ENCODE results near the gene TBC1D1.
"Not testable (repeated sequence)": the region's sequence is repeated elsewhere in the genome, so short reads cannot be mapped to it uniquely, and the experiment has no call there.

TBC1D1 gene

DNA sequence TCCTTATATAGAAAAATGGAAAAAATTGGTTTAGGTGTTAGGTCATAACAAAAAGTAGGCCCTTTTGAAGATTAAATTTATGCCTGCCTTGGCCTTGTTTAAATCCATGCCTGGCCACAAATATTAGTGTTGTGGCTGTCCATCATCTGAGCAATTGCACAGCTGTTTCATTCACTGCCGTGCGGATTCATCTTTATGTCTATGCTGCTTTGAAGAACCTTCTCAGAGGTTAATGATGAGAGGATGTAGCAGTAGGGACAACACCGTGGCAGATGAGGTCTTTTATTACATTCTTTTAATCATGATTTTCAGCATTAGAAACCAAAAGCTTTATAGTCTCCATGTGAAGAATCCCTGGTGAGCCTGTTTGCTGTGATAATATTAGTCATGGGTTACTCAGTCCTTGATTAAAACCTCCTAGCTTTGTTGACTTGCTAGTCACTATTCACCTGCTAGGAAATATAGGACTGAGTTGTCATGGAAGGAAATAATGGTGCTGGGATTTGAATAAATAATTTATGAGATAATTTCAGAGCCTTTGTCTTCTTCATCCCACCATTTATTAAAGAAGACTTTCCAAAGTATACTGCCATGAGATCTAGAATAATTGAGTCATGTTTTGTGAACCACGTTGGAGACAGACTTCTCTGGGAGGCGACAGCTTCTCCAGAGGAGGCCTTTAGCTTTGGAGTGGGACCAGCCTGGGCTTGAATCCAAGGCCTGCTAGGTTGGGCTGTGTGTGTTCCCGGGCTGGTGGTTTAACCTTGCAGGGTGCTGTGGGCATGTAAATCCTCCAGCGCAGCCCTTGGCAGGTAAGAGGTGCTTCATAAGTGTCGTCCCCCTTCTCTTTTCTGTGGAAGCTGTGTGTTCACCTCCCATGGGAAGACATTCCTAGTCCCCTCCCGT lies 122.8 kb downstream of the TBC1D1 start:
- no peak for DNase-seq (ENCODE audit: low read depth, low spot score)

GRCh38 chr4:38014421-38014852 lies 123.6 kb downstream of the TBC1D1 start:
- no peak for DNase-seq (ENCODE audit: low read depth, low spot score)

- no peak for DNase-seq (ENCODE audit: low read depth, low spot score)
Observed at GRCh38 chr4:38015886-38016515, 125.1 kb downstream of the TBC1D1 start.

DNA sequence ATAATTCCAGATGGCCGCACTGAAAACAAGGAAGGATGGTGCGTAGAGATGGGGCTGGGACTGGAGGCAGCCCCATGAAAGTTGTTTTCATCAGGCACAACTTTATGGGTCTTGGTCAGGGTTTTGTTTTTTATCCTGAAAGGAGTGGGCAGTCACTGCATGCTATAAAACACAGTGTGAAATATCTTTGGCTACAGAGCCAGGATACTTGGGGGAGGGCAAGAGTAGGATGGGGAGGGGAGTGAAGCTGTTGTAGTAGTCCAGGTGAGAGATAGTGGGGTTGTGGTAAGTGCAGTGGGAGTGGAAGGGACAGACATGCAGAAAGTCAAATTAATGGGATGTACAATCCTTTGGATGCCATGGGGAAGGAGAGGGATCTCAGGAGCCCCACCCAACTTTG lies 125.8 kb downstream of the TBC1D1 start:
- DNase-seq (ENCODE audit: low read depth, low spot score), result no peak

GRCh38 chr4:38017609-38018008 lies 126.7 kb downstream of the TBC1D1 start:
- no peak for DNase-seq (ENCODE audit: low read depth, low spot score)

- DNase-seq (ENCODE audit: low read depth, low spot score), result no peak
Observed at GRCh38 chr4:38020386-38020785, 129.5 kb downstream of the TBC1D1 start.

GRCh38 chr4:38020961-38021360 lies 130.1 kb downstream of the TBC1D1 start:
- DNase-seq (ENCODE audit: low read depth, low spot score), result not testable (repeated sequence)

DNA sequence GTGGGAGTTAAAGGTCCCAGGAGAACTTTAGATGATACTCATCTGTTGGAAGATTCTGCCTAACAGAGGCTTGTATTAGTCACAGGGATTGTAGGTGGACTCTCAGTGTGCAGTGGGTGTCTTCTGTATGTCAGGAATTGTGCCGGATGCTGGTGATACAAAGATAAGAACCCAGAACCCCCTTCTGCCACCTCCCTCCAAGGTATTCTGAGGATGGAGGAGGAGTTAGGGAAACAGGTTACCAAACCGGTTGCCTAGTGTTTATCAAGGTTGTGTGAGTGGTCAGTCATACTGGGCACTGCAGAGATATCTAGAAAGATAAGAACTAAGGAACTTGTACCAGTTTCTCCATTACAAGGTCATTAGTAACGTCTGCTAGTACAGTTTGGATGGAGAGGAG lies 130.9 kb downstream of the TBC1D1 start:
- DNase-seq (ENCODE audit: low read depth, low spot score), result no peak

- no peak for DNase-seq (ENCODE audit: low read depth, low spot score)
Observed at GRCh38 chr4:38023347-38024205, 132.7 kb downstream of the TBC1D1 start.

DNA sequence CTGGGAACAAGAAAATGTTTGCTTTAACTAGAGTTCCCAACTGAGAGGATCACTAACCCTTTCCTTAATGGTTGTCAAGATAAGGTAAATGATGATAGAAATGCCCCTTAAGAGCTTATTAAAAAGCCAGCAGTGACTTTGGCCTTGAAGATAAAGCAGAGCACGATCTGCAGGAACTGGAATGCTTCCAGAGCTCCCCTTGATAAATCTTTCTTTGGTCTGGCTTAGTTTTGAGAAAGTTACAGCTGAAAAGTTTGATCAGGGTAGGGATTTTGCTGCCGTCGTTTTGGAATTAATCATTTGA lies 133.3 kb downstream of the TBC1D1 start:
- DNase-seq (ENCODE audit: low read depth, low spot score), result no peak

DNA sequence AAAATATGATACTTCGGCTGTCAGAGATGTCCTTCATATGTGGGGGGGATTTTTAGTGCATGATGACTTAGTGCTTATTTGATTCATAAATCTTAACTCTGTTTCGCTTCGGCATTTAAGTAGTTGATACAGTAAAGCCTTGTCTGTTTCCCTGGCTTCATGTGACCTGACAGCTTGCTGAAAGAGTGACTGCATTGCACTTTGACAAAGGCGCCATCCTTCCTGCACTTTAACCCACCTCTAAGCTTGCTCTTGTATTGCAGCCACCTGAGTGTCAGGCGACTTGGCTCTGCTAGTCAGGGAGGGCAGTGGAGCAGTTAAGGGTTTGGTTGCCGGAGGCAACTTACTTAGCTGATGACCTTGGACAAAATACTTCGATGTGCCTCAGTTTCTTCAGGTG lies 134.8 kb downstream of the TBC1D1 start:
- DNase-seq (ENCODE audit: low read depth, low spot score), result no peak

- no peak for DNase-seq (ENCODE audit: low read depth, low spot score)
Observed at GRCh38 chr4:38026158-38026740, 135.4 kb downstream of the TBC1D1 start.

DNA sequence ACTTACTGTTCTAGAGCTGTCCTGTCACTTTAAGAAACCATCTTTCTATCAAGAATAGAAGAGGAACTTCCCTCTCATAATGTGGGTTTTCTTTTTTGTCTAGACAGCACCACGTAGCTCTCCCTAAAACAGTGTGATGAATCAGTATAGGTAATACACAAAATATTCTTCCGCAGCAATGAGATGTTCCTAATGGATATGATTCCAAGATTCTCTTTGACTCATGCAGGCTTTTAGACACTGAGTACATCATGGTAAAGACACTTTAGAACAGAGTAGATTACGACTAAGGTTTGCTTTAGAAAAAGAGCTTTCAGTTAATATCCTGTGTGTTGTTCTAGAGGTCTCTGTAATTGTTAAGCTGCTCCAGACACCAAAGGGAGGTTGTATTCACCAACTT lies 139.1 kb downstream of the TBC1D1 start:
- no peak for DNase-seq (ENCODE audit: low read depth, low spot score)

DNA sequence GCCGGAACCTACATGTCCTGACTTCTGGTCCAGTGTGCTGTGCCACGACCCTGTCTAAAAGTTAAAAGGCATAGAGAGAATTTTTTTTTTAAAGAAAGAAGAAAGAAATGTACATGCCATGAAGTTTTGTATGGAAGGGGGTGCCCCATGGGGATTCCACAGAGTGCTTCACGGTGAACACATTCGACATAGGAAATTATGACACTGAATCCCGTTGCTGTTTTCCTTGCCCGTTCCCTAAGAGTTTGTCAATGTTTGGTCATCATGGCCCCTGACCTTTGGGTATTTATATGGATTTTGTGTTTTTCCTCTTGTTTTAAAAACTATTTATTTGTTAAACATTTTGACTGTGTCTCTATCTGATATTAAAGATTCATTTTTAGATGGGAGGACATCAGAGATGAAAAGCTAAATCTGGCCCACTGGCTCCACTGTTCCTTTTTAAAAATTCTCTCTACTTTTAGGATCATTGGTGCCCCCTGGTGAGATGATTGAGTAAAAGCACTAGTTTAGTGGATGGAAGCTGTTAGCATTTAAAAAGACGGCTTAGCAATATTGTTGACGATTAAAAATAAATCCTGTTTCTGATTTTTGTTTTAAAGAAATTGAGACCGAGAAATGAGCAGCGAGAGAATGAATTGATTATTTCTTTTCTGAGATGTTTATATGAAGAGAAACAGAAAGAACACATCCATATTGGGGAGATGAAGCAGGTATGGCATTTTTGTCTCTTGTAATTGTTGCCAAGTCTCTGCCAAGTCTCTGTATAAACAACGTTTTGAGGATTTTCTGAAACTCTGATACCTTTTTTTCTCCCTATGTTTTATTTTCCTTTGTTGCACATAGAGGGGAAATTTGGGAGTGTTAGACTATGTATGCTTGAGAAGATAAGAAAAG lies 144.3 kb downstream of the TBC1D1 start:
- peak; percentile 10 for DNase-seq (ENCODE audit: low read depth, low spot score)

GRCh38 chr4:38036548-38036947 lies 145.7 kb downstream of the TBC1D1 start:
- DNase-seq (ENCODE audit: low read depth, low spot score), result no peak

DNA sequence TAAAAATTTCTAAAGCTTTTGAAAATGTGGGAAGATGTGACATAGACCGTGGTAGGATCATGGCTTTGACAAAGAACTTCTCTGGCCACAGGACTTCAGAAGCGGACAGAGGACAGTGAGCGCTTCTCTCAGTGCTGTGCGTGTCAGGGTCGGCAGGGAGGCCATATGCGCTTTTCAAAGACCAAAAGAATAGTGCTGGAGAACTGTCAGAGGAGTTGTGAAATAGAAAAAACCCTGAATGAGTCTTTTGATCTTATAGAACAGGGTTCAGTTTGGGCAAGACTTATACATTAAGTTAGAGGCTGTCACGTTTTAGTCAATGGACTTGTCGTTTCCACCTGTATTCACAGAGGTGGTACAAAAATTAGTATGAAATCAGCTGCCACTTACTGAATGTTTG lies 146.7 kb downstream of the TBC1D1 start:
- no peak for DNase-seq (ENCODE audit: low read depth, low spot score)

DNA sequence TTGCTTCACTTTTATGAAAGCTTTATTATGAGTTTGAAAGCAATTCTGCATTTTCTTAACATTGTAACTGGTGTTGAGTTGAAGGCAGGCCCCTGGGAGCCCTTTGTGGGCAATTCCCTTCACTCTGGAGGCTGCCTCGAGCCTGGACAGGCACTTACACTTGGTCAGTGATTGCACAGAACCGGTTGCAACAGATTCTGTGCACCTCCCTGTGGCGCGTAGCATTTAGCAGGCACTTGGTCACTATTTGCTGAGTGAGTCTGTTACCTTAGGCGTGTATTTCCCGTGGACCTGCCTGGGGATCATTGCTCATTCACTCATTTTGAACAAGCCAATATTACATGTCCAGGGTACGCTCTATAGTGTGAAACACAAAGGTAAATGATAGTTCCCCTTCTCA lies 149.7 kb downstream of the TBC1D1 start:
- no peak for DNase-seq (ENCODE audit: low read depth, low spot score)

DNA sequence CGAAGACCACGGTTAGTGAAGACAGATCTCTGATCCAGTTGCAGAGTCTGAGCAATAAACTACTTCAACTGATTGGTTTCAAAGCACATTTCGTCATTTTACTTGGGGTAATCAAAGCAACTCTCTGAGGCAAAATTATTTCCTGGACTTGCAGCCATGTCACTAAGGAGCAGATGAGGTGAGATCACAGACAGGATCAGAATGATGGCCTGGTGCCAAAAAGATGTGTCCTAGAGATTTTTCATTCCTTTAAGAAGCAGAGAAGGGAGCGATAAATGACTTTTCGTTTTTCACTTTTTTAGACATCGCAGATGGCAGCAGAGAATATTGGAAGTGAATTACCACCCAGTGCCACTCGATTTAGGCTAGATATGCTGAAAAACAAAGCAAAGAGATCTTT lies 153.2 kb downstream of the TBC1D1 start:
- no peak for DNase-seq (ENCODE audit: low read depth, low spot score)

DNA sequence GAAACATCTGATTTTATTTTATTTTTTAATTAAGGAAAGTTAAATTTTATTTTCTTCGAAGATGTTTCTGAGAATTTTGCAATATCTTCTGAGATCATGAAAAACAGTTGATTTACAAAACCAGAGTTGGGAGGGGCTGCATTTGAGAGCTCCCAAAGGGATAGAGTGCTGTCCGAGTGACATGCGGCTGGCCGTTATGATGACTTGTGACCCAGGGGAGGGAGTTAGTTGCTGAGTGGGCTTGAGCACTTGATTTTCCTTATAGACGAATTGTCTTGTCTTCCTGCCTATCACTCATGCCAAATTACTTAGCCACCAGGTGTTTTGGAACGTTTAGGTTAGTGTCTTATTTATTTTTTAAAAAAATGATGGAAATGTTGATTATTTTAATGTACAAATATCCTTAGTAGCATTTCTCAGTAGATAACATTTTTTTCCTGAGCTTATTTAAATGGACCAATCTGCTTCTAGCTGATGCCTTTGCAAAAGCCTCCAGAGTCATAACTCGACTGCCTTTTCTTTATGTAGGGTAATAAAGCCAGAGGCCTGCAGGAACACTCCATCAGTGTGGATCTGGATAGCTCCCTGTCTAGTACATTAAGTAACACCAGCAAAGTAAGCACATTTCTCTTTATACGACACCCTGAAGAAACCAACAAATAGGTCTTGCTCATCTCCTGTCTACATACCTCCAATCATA lies 154.6 kb downstream of the TBC1D1 start:
- DNase-seq (ENCODE audit: low read depth, low spot score), result no peak

- no peak for DNase-seq (ENCODE audit: low read depth, low spot score)
Observed at GRCh38 chr4:38046727-38047489, 156.0 kb downstream of the TBC1D1 start.

Data from activated CD4-positive, CD25-positive, alpha-beta regulatory T cell treated with anti-CD3 and anti-CD28 coated beads, Interleukin-2, amount 50 U/mL, for 16 hours (primary cell).